Stimulated activated CD4-positive, alpha-beta T cell treated with anti-CD3 and anti-CD28 coated beads, Interleukin-2, amount 100 ng/mL, for 4 hours (primary cell): Measurements from ENCODE around the gene OR6C65.

Source experiments
- DNase-seq: peaks from one replicate; pipeline ENCODE4 v3.0.0-alpha.2; 2020; ENCODE audit warnings: low read depth

OR6C65 gene

GRCh38 chr12:55446326-55446725 is 46.0 kb downstream of the OR6C65 start:
- DNase-seq, result no peak

- DNase-seq, result no peak
Measured at GRCh38 chr12:55448825-55449224, 48.5 kb downstream of the OR6C65 start.
